Right atrium auricular region (tissue), 2 donors: ENCODE results near the gene MMP23B. TPM values are rescaled to one million over a fixed set of nuclear protein-coding genes. Genes with fewer than 3 reads are reported as not detected.

Source experiments
- DNase-seq: peaks from one replicate; pipeline ENCODE4 v3.0.0-alpha.2; 2019; ENCODE audit warnings: low spot score
- H3K27ac ChIP-seq, 2 donors: fragments of 200-600 bp; sonication (generic); 1 replicate in 1 of 2; 2 replicates in 1 of 2; pipeline ENCODE4 v1.5.1; 2016 to 2019
- H3K27me3 ChIP-seq, 2 donors: fragments of 200-600 bp; sonication (generic); one replicate each; pipeline versions ENCODE4 v1.5.1 to v1.6.0; 2017 to 2019
- H3K36me3 ChIP-seq: fragments of 200-600 bp; sonication (generic); one replicate; pipeline ENCODE4 v1.5.1; 2016
- H3K4me1 ChIP-seq, 2 donors: fragments of 200-600 bp; sonication (generic); one replicate each; pipeline versions ENCODE4 v1.5.1 to v1.6.0; 2017 to 2019
- H3K4me3 ChIP-seq, 2 donors: fragments of 200-600 bp; sonication (generic); 1 replicate in 1 of 2; 2 replicates in 1 of 2; pipeline ENCODE4 v1.5.1; 2017 to 2019; ENCODE audit warnings: mild to moderate bottlenecking in 1 of 2, moderate library complexity in 1 of 2
- H3K9me3 ChIP-seq, 2 donors: fragments of 200-600 bp; sonication (generic); one replicate each; pipeline ENCODE4 v1.5.1; 2019
- CTCF ChIP-seq, 2 donors: fragments of 200-600 bp; sonication (generic); IDR thresholded peaks; one replicate each; pipeline ENCODE4 v1.5.1; 2019; ENCODE audit warnings: antibody characterized with exemption in 2 of 2
- total RNA-seq, 2 donors: library from RNA; depleted of rRNA; stranded (reverse); fragments of >200 nt; gene quantifications; one replicate each; pipeline ENCODE4 v1.1.0, GENCODE V29; 2016

MMP23B gene
- total RNA-seq, 2 donors from 2014 or later: 17.5 to 26.9 TPM

- DNase-seq: no peak
- Histone ChIP-seq H3K36me3 (no peaks in the 10 kb centered on the region), H3K4me1 (peaks cover 0 to 52% of the 10 kb centered on the region in 2 donors), H3K27me3 (no peaks in the 10 kb centered on the region), H3K4me3 (no peak overlapping the region), H3K9me3 (no peaks in the 10 kb centered on the region), H3K27ac (no peak overlapping the region)
- TF ChIP-seq CTCF (IDR thresholded peaks at IDR 0.05): no peak
These were observed 14.5 kb upstream of the MMP23B start for GRCh38 chr1:1617516-1617915.

GRCh38 chr1:1617925-1618324 is 14.0 kb upstream of the MMP23B start:
- Histone ChIP-seq H3K4me1 (peaks cover 0 to 52% of the 10 kb centered on the region in 2 donors), H3K27ac (no peak overlapping the region), H3K36me3 (no peaks in the 10 kb centered on the region), H3K9me3 (no peaks in the 10 kb centered on the region), H3K4me3 (no peak overlapping the region), H3K27me3 (no peaks in the 10 kb centered on the region)
- DNase-seq: no peak
- TF ChIP-seq CTCF (IDR thresholded peaks at IDR 0.05): no peak

- DNase-seq: no peak
- Histone ChIP-seq H3K27ac (no peak overlapping the region), H3K27me3 (no peaks in the 10 kb centered on the region), H3K9me3 (no peaks in the 10 kb centered on the region), H3K36me3 (no peaks in the 10 kb centered on the region), H3K4me3 (no peak overlapping the region), H3K4me1 (peaks cover 0 to 48% of the 10 kb centered on the region in 2 donors)
- TF ChIP-seq CTCF (IDR thresholded peaks at IDR 0.05): no peak
These were observed 13.4 kb upstream of the MMP23B start for GRCh38 chr1:1618396-1619068.

- no peak for TF ChIP-seq CTCF (IDR thresholded peaks at IDR 0.05)
- H3K36me3 ChIP-seq: no peaks in the 10 kb centered on the region
- peak overlapping the region; percentile 40 to 47 for H3K27ac ChIP-seq
- H3K9me3 ChIP-seq: no peaks in the 10 kb centered on the region
- H3K4me3 ChIP-seq: no peak overlapping the region
- H3K4me1 ChIP-seq: peaks cover 0 to 39% of the 10 kb centered on the region in 2 donors
- no peaks in the 10 kb centered on the region for H3K27me3 ChIP-seq
- no peak for DNase-seq
These were observed 12.0 kb upstream of the MMP23B start for GRCh38 chr1:1619917-1620361.

- no peak for DNase-seq
- Histone ChIP-seq H3K9me3 (no peaks in the 10 kb centered on the region), H3K27me3 (no peaks in the 10 kb centered on the region), H3K4me1 (peaks cover 0 to 44% of the 10 kb centered on the region in 2 donors), H3K27ac (peak overlapping the region in 1 of 2 donors; percentile 47), H3K4me3 (no peak overlapping the region), H3K36me3 (no peaks in the 10 kb centered on the region)
- TF ChIP-seq CTCF (IDR thresholded peaks at IDR 0.05): no peak
These were observed 11.4 kb upstream of the MMP23B start for GRCh38 chr1:1620433-1621139.
